Hematopoietic multipotent progenitor cell treated with erythropoietin and hydrocortisone succinate and interleukin-3 and kit ligand, for 6 days (in vitro differentiated cells): Measurements from ENCODE around the gene MRNIP.
A peak's percentile ranks its signal among the peaks of the same experiment; 100 is the strongest.
"Not testable (repeated sequence)": the region's sequence is repeated elsewhere in the genome, so short reads cannot be mapped to it uniquely, and the experiment has no call there.

Experiments used
- DNase-seq: peaks from one replicate; pipeline ENCODE4 v3.0.0-alpha.2; 2015

Gene MRNIP

GRCh38 chr5:179837076-179838011, 21.3 kb downstream of the MRNIP start:
- DNase-seq: no peak

- DNase-seq: peak; percentile 37
Measured at GRCh38 chr5:179836225-179837019, 22.2 kb downstream of the MRNIP start.

DNA sequence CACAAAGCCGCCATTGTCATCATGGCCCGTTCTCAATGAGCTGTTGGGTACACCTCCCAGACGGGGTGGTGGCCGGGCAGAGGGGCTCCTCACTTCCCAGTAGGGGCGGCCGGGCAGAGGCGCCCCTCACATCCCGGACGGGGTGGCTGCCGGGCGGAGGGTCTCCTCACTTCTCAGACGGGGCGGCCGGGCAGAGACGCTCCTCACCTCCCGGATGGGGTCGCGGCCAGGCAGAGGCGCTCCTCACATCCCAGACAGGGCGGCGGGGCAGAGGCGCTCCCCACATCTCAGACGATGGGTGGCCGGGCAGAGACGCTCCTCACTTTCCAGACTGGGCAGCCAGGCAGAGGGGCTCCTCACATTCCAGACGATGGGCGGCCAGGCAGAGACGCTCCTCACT, 23.7 kb downstream of the MRNIP start:
- DNase-seq: not testable (repeated sequence)

GRCh38 chr5:179834120-179834519, 24.5 kb downstream of the MRNIP start:
- DNase-seq: no peak

DNA sequence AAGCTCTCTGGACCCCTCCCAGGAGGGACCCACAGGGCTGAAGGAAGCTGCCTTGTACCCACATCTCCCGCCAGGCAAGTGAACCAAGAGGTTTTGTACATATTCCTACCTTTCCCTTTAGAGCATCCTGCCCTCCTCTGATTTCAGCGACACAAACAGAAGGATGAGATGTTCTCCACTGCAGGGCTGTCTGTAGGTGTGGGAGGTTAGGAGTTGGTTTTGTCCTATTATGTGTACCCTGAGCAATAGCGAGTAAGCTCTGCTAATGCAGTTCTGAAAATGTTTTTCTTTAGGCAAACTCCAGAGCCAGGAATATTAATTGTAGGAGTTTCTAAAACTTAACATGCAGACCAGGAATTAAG, 24.9 kb downstream of the MRNIP start:
- DNase-seq: no peak

- DNase-seq: no peak
Measured at GRCh38 chr5:179833056-179833708, 25.4 kb downstream of the MRNIP start.

DNA sequence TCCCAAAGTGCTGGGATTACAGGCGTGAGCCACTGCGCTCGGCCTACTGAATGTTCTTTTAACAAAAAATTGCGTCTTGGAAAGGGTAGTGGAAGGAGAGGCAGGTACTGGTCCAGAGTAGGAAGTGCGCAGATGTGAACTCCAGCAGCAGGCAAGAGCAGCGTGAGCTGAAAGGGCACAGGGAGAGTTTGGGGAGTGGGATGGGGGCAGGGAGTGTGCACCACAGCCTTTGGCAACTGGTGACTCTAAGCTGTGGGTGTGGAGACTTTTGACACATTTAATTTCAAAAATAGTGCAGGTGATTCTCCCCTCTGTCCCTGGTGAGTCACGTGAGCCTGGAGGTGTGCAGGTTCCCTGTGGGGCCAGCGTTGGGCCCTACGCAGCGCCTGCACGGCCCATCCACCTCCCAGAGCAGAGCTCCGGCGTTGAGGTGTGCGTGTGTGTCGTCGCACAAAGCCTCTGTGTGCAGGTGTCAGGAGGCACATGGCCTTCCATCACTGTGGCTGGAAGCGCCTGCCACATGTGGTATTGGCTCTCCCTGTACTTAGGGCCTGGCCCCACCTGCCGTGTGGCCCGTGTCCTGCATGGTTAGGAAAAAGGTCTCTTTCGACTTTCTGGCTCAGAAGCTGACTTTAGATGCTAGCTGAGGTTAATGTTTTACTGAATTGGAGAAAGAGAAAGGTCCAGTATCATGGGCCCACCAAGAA, 26.4 kb downstream of the MRNIP start:
- no peak for DNase-seq

DNA sequence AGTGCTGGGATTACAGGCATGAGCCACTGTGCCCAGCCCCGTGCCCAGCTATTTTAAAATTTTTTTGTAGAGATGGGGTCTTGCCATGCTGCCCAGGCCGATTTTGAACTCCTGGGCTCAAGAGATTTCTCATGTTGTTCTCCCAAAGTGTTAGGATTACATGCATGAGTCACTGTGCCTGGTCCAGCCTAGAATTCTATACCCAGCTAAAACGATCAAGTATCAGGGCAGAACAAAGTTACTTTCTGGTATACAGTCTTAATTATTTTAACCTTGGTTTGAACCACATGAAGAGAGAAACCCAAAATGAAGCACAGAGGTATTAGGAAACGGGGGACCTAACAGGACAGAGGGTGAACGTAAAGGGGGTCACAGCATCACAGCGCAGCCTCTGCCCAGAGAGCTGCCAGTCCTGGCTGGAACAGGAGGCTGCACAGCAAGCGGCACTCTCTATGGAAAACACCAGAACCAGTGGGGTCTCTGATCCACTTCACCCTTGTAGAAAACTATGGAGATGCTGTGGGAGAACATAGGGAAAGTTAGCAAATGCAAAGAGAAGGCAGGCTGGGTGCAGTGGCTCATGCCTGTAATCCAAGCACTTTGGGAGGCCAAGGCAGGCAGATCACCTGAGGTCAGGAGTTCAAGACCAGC, 27.7 kb downstream of the MRNIP start:
- no peak for DNase-seq

DNA sequence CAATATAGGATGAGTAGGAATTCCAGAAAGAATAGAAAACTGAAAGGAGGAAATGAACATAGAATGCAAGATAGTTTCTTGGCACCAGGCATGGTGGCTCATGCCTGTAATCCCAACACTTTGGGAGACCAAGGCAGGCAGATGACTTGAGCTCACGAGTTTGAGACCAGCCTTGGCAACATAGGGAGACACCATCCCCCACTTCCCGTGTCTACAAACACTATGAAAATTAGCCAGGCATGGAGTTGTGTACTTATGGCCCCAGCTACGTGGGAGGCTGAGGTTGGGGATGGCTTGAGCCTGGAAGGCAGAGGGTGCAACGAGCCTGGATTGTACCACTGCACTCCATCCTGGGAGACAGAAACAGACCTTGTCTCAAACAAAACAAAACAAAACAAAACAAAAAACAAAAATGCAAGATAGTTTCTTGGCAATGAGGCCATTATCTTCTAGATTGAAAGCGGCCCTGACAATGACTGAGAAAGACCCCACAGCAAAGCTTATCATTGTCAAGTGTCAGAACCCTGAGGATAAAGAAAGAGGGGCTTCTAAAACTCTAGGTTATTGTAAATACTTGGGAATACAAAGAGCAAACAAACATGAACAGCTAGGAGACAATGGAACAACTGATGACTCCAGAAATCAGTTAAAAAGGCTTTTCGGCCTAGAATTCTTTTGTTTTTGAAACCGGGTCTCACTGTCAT, 28.7 kb downstream of the MRNIP start:
- no peak for DNase-seq

DNA sequence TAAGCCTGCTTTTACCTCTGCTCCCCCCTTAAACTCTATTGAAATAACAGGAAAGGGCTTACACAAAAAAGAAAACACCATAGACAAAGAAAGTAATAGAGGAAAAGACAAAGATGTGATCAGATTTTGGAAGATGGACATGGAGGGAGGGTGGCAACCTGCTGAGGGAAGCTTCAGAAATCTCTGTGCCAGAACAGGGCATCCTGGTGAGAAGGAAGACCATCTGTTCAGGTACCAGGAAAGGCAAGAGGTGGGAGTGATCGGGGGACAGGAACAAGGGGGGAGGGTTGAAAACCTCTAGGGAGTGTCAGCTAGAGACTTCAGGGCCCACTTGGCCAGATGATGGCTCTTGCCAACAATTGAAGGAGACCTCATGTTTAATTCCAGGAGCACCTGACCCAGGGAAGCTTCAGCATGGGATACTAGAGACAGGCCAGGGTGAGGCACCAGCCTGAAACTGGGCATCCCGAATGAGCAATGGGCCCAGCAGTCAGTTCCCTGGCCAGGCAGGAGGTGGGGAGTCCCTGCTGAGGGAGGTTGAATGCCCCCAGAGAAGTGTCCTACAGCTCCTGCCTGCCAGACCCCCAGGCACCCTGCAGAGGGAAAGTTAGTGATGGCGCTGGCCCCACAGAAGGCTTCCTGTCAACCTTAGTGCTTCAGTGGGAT, 29.7 kb downstream of the MRNIP start:
- no peak for DNase-seq

- peak; percentile 63 for DNase-seq
Measured at GRCh38 chr5:179827680-179828079, 30.9 kb downstream of the MRNIP start.

DNA sequence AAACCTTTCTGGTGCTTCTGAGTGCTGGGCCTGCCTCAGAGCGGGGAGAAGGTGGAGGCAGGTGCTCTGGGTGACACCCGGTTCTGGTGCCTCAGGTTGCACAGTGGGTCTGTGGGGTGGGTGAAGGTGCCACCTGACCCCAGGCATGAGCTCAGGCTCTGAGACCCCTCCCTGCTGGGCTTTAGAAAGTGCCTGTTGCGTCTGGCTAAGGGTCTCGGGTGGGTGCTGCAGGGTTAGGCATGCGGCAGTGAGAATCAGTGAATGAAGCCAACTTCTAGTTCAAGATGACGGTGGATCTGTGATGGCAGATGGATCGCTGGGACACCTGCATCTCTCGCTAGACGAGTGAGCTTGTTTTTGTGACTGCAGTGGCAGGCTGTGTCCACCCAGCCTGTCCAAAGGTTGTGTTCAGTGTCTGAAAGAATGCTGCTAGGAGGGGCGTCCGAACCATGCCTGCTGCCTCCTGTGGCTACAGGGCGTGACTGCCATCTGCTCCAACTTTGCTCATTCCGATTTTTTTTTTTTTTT, 32.9 kb downstream of the MRNIP start:
- DNase-seq: no peak

- no peak for DNase-seq
Measured at GRCh38 chr5:179824745-179825112, 33.9 kb downstream of the MRNIP start.

DNA sequence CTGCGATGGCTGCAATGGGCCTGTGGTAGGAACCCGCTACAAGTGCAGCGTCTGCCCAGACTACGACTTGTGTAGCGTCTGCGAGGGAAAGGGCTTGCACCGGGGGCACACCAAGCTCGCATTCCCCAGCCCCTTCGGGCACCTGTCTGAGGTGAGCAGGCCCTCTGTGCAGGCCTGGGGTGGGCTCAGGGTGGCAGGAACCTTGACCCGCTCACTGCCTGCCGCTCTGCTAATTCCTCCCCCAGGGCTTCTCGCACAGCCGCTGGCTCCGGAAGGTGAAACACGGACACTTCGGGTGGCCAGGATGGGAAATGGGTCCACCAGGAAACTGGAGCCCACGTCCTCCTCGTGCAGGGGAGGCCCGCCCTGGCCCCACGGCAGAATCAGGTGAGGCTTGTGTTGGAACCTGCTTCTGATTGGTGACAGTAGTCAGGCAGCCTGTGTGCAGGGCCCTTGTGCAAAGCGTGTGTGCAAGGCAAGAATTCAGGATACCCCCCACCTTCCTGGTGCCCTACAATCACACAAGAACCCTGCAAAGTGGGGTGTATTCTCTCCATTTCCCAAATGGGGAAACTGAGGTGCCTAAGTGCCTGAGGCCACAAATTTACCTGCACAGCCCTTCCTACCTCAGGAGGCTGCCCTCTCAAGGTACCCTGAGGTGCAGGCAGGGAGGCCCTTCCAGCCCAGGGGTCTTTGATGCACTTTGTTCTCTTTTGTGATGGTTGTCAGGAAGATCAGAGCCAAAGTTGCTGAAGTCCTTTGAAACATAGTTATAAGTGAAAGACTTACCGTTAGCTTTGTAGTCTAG, 34.5 kb downstream of the MRNIP start:
- DNase-seq: no peak

DNA sequence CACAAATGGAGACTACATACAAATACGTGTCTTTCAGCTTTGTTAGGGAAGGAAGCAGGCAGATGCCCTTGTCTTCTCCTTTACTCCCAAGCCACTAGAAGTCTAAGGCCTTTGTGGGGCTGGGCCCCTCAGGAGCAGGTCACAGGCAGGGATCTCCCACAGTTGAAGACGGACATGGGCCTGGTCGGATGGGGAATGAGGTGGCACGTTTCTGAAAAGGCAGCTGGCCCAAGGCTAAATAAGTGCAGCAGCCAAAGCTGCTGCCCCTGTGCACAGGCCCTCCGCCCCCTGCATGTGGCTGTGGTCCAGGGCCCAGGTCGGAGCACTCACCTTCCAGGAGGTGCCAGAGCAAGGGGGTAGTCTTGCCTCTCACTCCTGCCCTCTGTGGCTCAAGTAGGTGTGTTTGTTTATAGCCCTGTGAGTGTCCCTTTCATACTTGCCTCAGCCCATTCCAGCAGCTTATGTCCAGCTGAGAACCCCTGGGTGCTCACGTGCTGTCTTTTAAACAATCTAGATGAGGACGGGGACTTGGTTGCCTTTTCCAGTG, 36.1 kb downstream of the MRNIP start:
- no peak for DNase-seq

DNA sequence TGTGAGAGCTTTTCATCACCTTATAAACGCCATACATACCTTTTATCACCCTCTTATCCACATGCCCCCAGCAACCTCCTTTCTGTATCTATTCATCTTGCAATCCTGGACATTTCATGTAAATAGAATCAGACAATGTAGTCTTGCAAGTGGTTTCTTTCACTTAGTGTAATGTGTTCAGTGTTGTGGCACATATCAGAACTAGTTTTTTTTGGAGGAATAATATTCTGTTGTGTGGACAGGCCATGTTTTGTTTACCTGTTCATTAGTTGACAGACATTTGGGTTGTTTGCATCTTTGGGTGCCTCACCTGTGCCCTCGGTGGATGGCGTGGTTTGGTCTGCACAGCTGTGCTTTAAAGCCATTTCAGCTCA, 36.6 kb downstream of the MRNIP start:
- DNase-seq: no peak

DNA sequence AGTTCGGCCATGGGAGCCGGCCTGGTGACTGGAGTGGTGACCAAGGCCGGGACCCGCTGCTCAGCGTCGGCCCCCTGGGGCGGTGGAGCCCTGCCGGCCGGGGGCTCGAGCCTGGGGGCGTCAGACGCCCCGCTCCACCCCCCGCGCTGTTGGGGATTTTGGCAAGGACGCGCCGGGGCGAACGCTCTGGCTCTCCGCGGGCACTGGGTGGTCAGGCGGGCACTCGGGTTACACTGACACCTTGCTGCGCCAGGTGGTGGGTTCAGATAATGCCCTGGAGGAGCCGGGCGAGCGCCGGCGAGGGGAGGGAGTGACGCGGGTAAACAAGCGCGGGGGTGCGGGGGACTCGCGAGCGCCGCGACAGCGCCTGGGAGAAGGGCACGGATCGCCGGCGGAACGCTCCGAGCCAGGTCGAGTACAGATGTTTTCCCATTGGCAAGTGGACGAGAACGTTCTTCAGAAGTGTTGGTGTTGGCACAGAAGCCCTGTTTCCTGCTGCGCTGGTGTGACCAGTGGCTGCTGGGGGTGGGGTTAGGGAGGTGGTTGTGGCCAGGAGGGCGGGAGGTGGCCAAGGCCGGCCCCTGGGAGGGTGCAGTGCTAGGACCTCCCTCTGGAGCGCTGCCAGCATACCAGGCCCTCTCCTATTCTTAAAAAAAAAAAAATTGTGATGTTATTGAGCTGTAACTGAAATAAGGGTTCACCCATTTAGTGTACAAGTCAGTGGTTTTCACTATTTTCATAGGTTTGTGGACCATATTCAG, 37.1 kb downstream of the MRNIP start:
- DNase-seq: peak; percentile 98

DNA sequence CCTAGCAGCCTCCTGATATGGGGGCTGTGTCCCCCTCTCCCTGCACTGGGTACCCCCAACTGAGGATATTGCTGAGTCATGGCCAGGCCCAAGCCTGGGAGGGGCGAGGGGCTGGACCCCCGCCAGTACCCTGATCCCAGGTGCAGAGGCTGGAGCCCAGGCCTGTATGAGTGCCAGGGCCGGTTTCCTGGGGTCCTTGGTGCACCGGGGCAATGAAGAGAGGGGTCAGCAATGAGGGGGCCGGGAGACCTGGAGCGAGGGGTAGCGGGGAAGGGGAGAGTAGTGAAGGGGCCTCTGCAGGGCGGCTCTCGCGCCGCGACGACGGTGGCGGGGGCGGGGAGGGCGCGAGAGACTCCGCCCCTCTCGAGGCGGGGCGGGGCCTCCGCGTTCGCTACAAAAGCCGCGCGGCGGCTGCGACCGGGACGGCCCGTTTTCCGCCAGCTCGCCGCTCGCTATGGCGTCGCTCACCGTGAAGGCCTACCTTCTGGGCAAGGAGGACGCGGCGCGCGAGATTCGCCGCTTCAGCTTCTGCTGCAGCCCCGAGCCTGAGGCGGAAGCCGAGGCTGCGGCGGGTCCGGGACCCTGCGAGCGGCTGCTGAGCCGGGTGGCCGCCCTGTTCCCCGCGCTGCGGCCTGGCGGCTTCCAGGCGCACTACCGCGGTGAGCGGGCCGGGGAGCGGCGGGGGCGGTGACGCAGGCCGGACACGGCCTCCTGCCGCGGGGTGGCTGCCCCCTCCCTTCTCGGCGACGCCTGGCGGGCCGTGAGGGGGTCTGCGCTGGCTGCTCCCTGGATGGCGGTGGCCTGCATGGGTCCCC, 37.9 kb downstream of the MRNIP start, which contains the start of gene SQSTM1:
TSS of gene SQSTM1 (plus strand) at position 423 of the 815 bp plus-strand sequence. CDS start at position 455, 32 bp downstream.
- peak; percentile 86 for DNase-seq
